ENCODE results near the gene ING4.
"Not testable (repeated sequence)": the region's sequence is repeated elsewhere in the genome, so short reads cannot be mapped to it uniquely, and the experiment has no call there.

The ING4 gene

DNA sequence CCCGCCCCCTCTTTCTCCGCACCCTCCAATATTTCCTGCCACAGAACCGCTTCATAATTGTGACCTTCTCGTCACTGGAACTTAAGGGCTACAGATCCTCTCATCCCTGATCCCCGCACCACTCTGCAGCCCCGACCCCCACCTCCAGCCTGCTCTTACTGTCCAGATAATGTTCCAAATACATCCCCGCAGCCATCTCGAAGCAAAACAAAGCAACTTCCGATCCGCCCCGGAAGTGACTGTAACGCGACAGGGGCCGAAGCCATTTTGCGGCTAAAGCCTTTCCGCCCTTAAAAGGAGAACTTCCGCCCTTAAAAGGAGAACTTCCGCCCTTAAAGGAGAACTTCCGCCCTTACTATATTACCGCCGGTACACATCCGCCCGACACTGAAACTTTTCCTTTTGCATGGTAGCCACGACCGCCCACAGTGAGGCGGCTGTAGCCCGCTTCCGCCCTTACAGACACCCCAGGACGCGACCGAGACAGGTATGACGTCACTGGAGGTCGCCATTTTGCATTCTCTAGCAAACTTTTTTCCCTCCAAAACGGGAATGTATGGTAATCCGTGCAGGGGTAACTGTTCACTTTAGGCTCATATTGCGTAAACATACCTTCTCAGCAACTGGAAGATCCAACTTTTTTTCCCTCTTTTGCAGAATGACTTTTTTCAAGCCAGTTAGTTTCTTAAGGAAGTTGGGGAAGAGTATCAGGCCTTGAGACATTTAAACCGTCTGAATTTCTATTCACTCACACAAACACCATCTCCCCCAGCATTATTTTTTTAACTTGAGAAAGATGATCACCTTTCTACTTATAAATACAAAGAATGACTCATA lies at the start of gene ING4:
Gene ING4, minus strand, starts transcription at position 214 of the 837 bp plus-strand sequence. Its CDS starts 18 bp downstream, at position 196.
- peak; percentile 100 for DNase-seq

DNA sequence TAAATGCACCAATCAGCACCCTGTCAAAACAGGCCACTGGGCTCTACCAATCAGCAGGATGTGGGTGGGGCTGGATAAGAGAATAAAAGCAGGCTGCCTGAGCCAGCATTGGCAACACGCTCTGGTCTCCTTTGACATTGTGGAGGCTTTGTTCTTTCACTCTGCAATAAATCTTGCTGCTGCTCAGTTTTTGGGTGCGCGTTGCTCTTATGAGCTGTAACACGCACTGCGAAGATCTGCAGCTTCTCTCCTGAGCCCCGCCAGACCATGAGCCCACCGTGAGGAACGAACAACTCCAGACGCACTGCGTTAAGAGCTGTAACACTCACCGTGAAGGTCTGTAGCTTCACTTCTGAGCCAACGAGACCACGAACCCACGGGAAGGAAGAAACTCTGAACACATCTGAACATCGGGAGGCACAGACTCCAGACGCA lies 46.1 kb upstream of the ING4 start:
- no peak for DNase-seq

DNA sequence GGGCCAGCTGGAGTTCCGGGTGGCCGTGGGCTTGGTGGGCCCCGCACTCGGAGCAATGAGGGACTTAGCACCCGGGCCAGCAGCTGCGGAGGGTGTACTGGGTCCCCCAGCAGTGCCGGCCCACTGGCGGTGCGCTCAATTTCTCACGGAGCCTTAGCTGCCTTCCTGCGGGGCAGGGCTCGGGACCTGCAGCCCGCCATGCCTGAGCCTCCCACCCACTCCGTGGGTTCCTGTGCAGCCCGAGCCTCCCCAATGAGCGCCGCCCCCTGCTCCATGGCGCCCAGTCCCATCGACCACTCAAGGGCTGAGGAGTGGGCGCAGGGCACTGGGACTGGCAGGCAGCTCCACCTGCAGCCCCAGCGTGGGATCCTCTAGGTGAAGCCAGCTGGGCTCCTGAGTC lies 45.4 kb upstream of the ING4 start:
- not testable (repeated sequence) for DNase-seq

DNA sequence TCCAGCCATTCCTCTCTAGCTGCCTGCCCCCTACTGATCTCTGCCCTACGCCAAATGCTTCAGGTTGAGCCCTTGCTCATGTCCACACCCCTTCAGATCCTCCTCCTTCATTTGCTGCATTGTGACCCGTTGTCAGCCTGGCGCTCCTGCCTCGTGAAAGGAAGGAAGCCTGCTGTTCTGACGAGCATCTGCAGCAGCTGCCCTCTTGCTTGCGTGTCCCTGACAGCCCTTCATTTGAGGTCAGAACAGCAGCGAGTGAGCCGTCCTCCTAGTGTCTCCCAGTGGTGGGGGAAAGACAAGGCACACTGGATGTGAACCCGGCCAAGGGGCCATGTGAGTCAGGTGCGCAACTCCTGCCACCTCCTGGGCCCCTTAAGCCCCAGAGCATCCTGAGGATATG lies 40.7 kb upstream of the ING4 start:
- no peak for DNase-seq

DNA sequence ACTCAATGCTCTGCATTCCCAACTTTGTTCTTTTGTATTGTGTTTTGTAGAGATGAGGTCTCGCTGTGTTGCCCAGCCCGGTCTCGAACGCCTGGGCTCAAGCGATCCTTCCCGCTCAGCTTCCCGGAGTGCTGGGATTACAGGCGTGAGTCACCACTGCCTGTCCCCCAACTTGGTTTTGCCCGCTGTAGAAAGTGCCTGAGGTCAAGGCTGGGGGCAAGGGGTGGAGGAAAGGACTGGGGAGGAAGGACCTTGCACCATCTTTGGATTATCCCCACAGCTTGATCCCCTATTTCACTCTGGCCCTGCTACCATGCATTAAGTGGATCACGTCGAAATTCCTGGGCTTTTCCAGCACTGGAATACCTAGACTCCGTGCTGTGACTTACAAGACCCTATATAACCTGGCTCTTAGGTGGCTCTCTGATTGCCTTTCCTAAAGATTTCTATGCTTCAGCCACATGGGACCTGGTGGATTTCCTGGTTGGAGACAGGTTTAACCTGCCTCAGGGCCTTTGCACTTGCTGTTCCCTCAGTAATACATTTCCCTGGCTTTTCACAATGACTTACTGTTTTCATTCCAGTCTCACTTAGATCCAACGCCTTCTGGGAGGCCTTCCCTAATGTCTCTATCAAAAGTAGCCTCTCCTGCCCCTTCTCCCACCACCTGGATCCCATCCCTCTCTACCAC lies 38.3 kb upstream of the ING4 start:
- DNase-seq = no peak

DNA sequence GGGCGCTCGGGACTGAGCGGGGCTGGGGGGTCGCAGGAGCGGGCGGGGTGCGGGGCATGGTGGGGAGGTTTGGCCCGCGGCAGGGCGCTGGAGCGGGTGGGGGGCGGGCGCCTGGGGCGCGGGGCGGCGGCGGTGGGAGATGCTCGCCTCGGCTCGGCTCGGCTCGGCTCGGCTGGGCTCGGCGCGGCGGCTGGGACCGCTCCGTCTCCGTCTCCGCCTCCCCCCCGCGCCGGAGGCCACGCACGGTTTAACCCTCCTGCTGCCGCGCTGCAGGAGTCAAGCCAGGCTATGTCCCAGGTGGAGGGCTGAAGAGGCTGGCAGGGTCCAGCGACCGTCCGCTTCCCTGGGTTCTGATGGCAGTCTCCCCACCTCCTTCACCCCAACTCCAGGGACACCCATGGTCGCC lies 37.7 kb upstream of the ING4 start, which contains the start of gene PIANP:
Gene PIANP, minus strand, starts transcription at position 170 of the 406 bp plus-strand sequence. CDS start 2,754 bp downstream, outside the sequence.
- peak; percentile 19 for DNase-seq

DNA sequence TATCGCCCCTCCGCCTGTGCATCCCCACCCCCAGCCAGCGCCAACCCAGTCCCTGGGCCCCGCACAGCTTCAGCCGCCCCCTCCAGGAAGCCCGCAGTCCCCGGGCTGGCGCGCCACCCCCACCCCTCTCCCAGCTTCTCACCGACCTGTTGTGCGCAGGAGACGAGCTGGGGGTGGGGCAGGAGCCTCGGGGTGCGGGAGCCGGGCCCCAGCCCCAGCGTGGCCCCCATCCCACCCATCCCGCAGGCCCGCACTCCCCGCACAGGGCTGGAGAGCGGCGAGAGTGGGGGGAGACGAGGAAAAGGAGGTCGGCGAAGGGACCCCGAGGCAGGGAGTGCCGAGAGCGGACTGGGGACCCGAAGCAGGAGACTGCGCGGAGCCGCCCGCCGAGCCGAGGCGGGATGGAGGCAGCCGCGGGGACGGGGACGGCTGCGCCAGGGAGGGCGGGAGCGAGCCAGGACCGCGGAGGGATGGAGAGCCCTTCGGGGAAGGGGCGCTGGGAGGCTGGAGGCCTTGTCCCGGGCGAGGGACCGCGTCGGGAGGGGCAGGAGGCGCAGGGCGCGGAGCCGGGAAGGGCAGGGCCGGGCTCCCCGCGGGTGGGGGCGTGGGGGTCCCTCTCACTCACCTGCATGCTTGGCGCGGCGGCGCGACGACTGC lies 37.2 kb upstream of the ING4 start:
- no peak for DNase-seq

DNA sequence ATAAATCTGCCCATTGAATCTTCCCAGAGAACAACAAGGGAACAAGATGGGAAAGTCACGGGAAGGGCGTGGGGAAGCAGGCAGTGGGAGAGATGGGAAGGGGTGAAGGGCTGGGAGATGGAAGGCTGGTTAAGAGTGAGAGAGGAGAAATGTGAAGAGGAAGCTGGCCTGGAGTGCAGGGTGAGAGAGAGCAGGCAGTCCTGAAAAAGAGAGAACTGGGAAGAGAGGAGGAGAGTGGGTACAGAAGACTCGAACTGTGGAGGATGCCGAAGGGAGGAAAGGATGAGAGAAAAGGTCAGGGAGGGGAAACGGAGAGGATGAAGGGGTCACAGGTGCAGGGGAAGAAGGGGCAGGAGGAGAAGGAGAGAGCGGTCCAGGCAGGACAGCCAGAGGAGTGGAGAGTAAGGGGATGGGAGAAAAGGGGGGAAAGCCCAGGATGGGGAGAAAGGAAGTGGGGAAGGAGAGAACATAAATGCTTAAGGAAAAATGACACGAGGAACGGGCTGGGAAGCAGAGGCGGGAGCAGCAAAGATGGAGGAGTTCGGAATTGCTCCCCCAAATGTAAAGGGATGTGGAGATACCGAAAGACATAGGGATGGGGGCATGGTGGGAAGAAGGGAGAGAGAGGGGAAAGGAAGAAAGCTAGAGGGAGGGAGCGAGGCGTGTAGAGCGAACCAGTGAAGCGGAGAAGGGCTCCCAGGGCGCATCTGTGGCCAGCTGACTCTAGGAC lies 36.5 kb upstream of the ING4 start:
- peak; percentile 12 for DNase-seq

DNA sequence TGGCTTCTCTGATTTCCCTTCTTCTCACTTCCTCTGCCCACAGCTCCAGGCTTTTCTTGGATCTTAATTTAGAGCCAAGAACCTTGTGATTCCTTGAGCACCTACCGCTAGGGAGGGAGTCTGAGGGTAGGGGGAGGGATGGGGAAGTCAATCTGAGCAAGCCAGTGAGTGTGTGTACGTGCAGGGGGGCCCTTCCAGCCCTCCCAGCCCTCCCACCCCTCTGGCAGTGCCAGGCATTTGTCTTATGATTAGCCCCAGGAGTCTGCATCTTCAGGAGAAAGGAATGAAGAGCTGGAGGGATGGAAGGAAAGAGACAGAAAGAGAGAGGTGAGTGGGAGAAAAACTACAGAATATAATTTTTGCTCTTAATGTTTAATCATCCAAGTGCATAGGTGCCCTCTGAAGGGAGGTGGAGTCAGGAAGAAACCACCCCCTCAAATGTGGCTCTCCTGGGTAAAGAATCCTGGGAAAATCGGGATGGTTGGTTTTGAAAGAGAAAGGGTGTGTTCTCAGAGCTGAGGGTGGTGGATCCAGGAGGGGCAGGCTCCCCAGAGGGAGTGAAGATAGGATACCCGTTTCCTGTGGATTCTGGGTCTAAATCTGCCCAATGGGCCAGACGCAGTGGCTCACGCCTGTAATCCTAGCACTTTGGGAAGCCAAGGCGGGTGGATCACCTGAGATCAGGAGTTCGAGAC lies 35.6 kb upstream of the ING4 start:
- no peak for DNase-seq

DNA sequence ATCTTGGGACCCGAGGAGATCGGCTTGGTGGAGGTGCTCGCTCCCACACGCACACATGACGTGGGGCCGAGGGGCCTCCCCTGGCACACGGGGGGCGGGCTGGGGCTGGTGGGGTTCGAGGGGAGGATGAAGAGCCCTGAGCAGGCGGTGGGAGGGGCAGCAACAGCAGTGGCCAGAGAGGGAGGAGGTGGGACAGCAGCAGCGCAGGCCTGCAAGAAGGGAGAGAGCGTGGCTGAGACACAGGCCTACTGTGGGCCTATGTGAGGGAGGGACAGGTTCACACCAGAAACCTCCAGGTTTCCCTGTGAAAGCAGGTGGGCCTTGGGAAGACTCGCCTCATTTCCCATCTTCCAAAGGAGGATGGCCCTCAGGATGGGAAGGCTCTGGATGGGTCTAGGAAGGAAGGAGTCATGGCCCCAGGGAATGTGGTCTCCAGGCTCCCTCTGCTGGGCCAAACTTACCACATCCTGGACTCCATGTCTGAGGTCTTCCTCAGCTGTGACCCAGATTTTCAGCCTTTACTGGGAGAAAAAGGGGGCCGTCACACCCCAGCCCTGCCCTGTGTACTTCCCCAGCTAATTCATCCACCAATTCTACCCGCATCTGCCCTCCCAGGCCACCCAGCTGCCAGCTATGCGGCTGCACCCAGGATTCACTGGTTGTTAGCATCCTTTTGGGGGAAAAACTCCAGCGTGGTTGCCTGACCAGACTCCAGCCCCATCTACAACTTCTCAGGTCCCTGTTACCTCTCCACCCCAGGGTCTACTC lies 34.8 kb upstream of the ING4 start:
- no peak for DNase-seq

DNA sequence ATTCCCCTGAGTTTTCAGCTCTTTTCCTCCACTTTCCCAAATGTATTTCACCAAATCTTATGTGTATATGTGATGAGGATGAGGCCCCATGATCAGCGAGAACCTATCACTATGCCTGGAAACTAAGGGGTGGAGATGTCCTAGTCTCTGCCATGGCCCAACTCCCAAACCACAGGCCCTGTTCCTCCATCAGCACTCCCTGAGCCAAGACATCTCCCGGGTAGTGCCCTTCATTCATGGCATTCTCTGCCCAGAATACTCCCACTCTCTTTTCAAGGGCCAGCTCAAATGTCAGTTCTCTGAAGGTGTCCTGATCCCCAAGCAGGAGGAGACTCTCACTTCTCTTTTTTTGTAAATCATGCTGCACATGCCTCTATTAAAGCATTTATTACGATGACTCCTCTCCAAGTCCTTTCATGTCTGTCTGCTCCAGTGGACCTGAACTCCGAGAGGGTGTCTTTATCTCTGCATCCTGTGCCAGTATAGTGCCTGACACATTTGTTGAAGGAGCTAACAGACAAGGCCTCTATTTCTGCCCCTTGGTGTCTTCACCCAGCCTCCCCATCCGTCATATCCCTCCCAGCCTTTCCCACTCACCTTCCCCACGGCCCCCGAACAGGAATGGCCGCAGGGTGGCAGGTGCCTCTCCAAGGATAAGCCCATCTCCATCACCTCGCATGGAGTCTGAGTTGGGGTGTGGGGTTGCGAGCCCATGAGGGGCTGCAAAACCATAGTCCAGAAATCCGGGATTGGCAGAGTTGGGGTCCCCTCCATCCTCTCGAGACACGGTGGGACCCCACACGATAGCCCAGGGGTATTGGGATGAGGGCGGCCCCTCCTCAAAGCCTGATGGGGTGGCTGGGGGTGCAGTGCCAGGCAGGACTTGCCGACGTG lies 34.0 kb upstream of the ING4 start:
- DNase-seq = no peak

DNA sequence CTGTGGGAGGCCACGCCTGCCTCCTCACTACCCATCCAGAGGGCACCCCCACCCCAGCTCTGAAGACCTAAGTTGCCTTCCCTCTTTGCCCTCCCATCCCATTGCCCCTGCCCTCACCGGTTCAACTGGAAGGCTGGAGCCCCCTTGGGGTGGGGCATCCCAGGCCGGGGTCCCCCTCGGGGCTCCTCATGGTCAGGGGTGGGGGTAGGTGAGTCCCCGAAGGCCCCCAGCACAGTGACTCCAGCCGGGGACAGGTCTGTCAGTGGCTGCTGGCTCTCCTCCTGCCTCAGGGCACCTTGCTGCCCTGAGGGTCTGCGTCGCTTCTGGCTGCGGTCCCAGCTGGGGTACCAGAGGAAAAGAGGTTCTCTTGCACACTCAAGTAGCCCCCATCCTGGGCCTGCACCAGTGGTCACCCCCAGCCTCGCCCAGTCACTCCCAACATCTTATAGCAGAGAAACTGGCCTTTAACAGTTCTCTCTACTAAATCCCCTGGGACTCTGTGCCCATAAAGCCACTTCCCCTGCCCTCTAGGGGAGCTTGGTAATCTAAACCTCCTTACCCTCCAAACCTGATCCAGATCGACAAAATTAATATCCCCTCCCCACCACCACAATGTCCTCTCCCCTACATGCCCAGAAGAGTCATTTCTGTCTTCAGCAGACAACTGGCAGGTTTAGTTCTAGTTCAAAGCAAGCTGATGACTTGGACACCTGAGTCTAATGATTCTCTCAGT lies 32.6 kb upstream of the ING4 start:
- DNase-seq = no peak

DNA sequence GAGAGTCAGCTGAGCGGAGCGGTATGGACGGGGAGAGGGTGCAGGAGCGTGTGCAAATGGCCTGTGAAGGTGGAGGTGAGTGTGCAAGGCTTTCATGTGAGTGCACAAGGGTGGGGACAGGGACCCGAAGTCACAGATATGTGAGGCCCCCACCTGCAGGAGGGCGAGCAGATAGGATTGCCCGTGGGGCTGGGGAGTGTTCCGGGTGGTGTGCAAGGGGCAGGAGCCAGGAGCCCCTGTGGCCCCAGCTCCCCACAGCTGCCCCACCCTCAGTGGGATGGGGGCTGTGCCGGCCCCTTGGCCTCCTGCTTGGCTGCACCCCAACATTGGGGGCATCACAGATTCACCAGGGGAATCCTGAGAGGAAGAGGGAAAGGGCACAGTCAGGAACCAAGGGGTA lies 31.8 kb upstream of the ING4 start:
- no peak for DNase-seq

DNA sequence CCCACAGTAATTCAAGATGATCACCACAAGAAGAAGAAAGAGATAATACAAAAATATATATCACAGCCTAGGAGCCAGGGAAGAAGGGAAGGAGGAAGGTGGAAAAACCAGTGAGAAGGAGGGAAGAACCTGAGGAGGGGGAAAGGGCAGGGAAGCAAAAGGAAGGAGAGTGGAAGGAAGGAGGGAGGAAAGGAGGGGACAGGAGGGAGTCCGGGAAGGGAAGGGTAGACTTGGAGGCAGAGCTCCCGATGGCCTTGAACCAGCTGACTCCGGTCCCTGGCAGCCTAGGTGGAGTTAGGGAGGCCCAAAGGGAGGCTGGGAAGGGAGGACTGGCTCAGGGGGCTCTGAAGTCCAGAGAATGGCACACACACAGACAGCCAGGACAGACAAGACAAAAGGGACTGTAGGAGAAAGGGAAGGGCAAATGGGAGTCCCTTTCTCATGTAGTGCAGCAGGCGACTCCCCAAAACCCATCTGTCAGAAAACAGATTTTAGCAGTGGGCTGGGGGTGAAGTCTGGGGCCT lies 31.0 kb upstream of the ING4 start:
- no peak for DNase-seq

DNA sequence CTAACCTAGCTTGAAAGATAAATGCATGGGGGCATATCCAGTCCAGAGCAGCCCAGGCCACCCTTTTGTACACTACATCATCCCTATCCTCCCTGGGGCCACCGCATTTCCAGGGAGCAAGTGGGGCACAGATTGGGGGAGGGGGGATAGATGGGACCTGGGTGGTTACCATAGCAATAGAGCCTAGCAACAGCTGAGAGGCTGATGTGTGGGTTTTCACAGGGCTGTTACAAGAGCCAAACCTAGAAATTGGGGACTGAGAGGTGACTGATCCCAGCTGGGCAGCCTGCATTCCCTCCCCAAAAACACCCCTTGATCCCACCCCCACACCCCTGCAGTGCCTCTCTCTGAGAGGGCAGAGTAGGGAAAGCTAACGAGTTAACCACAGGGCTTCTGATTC lies 30.0 kb upstream of the ING4 start:
- no peak for DNase-seq

DNA sequence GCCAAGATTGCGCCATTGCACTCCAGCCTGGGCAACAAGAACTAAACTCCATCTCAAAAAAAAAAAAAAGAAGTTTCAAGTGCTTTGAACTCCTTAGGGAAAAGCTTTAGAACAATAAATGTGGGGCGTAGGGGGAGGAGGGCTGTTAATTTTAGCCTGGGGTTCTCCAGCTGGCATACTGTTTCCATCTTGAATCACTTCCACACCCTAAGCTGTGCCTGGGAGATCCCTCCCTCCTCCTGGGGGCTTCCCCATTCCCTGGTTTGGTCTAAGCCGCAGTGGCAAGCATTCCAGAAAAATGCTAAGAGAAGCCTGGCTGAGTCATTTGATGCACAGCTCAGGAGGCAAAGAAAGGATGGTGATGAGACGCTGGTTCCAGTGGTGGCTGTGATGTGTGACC lies 28.6 kb upstream of the ING4 start:
- DNase-seq = no peak

DNA sequence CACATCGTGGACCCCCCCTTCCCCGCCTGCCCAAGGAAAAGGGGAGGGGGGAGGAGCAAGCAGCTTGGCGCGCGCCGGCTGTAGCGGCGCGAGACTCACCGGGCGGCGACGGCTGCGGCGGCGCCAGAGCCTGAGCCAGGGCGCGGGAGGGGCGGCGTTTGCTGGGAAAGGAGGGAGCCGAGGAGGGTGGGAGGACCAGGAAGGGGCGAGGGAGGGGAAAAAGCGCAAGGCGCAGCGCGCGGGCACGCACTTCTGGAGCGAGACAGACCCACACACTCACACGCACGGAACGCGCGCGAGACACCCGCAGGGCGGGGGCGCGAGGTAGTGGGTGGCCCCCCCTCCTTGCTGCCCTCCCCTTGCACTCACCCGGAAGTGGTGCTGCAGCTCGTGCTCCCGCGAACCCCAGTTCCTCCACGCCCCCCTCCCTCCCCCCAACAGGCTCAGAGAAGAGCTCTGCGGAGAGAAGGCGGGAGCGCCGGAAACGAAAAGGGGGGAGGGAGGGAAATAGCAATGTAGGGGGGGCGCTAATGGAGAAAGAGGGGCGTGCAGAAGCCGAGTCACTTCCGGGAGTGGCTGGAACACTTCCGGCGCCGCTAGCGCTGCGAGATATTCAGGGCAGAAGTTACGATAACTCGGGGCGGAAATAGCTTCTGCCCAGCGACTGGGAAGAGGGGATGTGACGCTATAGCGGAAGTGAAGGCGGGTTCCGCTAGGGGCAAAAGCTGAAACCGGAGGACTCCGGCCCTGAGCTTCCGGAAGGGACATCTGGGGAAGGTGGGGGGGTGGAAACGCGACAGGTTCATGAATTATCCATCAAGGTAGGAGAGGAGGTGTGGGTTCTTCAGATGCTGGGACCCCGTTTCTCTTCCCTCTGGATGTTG lies 26.3 kb upstream of the ING4 start, which contains the start of gene ZNF384:
Gene ZNF384, minus strand, starts transcription at position 377 of the 884 bp plus-strand sequence. CDS start 9,855 bp downstream, outside the sequence.
- DNase-seq = peak; percentile 99

DNA sequence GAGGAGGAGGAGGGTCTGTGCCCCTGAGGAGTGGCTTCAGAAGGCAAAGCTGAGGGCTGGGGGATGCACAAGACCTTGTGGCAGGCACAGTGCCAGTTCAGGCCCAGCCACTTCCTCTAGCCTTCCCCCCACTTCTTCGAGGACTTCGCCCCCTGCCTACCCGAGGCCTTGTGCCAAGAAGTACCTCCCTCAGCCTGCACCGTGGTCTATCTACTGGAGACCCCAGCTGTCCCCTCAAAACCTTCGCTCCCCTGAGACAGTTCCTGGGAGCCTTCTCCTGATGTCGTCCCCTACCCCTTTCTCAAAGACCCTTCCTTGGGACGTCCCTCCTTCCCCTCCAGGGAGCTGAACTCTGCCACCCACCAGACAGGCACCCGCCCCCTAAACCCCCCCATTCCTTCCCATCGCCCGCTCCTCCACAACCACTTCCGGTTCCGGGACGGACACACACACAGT lies 25.7 kb upstream of the ING4 start:
- no peak for DNase-seq

All from NCI-H1694 treated with DMSO at 0.1 percent for 48 hours (cell line).